Body of pancreas (tissue), 4 donors: Measurements from ENCODE around the gene NXT1.

Source experiments
- POLR2A ChIP-seq, 3 donors: fragments of 450-650 bp; IDR thresholded peaks; one replicate each; pipeline ENCODE4 v1.6.1; 2016; ENCODE audit warnings: antibody characterized with exemption in 3 of 3, mild to moderate bottlenecking in 2 of 3
- TF ChIP-seq, protein P1 (sequence below), 7 experiments: fragments of 450-650 bp in 4 of 7; fragments of 200-600 bp in 3 of 7; sonication (generic) in 3 of 7; IDR thresholded peaks; one replicate each; pipeline ENCODE4 v1.5.1; 2016 to 2019; ENCODE audit warnings: antibody characterized with exemption in 7 of 7

DNA sequence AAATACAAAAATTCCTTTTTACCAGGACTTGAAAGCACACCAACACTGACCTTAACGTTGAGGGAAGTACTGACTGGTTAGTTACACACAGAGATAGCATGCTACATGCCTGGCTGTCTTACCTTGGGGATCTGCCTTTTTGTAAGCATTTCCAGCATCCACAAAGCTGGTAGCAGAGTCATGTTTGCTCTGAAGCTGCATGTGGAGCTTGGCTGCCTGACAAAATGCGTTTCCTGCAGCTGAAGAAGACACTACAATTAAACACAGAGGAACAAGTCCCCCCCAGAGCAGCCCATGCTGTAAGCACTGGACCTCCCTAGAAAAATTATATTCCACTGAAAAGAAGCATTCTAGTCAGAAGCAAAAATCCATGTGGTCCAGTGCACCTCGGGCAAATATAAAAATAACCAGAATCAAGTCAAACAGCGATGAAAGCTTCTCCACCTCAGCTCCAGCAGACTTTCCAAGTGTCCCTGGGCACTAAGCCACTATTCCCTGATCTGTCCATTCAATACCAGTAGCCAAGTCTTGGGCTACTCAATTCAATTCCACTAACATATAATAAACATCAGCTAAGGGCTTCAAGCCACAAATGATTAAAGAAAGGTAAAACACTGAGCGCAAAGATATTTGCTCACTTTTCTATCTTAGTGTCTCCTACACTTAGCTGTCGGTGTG, 46.5 kb downstream of the NXT1 start:
- TF ChIP-seq POLR2A (IDR thresholded peaks at IDR 0.05): no peak
- TF ChIP-seq, protein P1, sequence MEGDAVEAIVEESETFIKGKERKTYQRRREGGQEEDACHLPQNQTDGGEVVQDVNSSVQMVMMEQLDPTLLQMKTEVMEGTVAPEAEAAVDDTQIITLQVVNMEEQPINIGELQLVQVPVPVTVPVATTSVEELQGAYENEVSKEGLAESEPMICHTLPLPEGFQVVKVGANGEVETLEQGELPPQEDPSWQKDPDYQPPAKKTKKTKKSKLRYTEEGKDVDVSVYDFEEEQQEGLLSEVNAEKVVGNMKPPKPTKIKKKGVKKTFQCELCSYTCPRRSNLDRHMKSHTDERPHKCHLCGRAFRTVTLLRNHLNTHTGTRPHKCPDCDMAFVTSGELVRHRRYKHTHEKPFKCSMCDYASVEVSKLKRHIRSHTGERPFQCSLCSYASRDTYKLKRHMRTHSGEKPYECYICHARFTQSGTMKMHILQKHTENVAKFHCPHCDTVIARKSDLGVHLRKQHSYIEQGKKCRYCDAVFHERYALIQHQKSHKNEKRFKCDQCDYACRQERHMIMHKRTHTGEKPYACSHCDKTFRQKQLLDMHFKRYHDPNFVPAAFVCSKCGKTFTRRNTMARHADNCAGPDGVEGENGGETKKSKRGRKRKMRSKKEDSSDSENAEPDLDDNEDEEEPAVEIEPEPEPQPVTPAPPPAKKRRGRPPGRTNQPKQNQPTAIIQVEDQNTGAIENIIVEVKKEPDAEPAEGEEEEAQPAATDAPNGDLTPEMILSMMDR (IDR thresholded peaks at IDR 0.05): no peak
